ENCODE measurements around the gene TREML2.

DNA sequence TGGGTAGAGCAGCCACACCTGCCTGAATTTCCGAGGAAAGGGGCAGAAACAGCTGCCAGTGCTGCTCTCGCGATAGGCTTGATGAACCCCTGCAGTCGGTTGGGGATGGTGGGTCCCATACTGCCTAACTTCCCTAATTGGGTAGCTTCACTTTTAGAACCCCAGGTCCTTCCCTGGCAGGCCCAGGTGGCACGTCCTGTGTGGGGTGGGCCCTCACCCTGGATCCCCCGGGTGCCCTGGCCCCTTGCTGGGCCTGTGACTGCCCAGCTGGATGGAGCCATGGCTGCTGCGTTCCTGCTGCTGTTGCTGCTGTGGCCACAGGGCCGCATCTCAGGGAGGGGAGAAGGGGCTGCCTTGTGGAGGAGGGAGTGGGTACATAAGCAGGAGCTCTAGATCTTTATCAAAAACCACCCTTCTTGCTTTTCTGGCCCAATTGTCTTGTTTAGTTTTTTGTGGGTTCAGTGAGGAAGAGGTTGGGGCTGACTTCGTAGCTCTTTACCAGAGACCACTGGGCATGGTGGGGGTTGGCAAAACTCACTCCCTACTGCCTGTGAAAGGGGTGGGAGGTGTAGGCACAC, 46.4 kb upstream of the TREML2 start:
- no peak for TF ChIP-seq EZH2 (IDR thresholded peaks at IDR 0.05; ENCODE audit: low read depth)
- TF ChIP-seq, protein P1, sequence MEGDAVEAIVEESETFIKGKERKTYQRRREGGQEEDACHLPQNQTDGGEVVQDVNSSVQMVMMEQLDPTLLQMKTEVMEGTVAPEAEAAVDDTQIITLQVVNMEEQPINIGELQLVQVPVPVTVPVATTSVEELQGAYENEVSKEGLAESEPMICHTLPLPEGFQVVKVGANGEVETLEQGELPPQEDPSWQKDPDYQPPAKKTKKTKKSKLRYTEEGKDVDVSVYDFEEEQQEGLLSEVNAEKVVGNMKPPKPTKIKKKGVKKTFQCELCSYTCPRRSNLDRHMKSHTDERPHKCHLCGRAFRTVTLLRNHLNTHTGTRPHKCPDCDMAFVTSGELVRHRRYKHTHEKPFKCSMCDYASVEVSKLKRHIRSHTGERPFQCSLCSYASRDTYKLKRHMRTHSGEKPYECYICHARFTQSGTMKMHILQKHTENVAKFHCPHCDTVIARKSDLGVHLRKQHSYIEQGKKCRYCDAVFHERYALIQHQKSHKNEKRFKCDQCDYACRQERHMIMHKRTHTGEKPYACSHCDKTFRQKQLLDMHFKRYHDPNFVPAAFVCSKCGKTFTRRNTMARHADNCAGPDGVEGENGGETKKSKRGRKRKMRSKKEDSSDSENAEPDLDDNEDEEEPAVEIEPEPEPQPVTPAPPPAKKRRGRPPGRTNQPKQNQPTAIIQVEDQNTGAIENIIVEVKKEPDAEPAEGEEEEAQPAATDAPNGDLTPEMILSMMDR (conservative IDR thresholded peaks at IDR 0.05): no peak
